Measurements from ENCODE around the gene LCAT. TPM values are rescaled to one million over a fixed set of nuclear protein-coding genes. Genes with fewer than 3 reads are reported as not detected.
"Not testable (repeated sequence)": the region's sequence is repeated elsewhere in the genome, so short reads cannot be mapped to it uniquely, and the experiment has no call there.

LCAT gene
- polyA plus RNA-seq, 3 donors from 2014 or later, result 0.14 to 1.3 TPM; not detected in 1

DNA sequence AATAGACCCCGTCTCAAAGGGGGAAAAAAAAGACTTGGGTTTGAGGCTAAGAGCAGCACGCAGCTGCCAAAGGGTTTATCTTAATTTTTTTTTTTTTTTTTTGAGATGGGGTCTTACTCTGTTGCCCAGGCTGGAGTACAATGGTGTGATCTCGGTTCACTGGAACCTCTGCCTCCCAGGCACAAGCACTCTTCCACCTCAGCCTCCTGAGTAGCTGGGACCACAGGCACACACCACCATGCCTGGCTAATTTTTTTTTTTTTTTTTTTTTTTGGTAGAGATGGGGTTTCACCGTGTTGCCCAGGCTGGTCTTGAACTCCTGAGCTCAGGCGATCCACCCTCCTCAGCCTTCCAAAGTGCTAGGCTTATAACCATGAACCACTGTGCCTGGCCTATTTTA is 6.2 kb downstream of the LCAT start:
- Mint-ChIP-seq H3K36me3 (peaks cover 0 to 15% (median 11%) of the 10 kb centered on the region in 3 donors), H3K4me3 (peak overlapping the region in 1 of 5 donors; percentile 100), H3K27me3 (ENCODE audit: low read depth in 3 of 3) (peaks cover 5 to 17% (median 16%) of the 10 kb centered on the region in 3 donors), H3K27ac (peak overlapping the region in 5 of 6 donors; percentile 36 to 98 (median 94)), H3K4me1 (peaks cover 49 to 57% of the 10 kb centered on the region in 2 donors)
- DNase-seq, H3K9me3 Mint-ChIP-seq: not testable (repeated sequence)

DNA sequence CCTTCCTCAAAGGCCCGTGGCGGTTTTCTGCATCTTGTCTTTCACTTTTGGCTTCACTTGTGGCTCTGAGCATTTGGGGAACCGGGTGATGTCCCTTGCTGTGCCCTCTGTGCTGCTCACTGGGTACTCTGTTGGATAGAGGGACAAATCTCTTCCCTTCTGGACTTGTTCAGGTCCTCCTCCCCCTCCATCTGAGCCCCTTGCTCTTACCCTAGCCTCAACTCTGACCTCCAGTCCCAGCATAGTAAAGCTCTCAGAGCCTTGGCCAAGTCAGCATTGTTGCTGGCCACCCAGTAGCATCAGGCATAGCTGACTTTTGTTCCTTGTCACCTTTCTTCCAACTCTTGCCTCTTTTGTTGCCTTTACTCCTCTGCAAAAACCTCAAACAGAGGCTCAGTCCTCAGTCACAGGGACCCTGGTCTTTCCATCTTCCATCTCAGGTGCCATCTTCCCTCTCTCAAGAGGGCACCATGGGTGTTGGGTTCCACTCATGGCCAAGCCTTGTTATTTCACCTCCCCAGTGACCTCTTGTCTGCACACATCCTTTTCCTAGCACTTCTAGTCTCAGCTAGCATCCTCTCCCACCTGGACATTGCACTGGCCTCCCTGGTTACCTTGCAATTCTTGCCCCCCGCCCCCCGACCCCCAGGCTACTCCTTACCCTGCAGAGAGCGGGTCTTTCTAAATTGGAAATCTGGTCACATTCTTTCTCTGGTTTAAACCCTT is 6.9 kb downstream of the LCAT start:
- H3K36me3 Mint-ChIP-seq, result peaks cover 0 to 15% (median 11%) of the 10 kb centered on the region in 3 donors
- H3K4me1 Mint-ChIP-seq, result peaks cover 49 to 55% of the 10 kb centered on the region in 2 donors
- no peaks in the 10 kb centered on the region for H3K9me3 Mint-ChIP-seq

DNA sequence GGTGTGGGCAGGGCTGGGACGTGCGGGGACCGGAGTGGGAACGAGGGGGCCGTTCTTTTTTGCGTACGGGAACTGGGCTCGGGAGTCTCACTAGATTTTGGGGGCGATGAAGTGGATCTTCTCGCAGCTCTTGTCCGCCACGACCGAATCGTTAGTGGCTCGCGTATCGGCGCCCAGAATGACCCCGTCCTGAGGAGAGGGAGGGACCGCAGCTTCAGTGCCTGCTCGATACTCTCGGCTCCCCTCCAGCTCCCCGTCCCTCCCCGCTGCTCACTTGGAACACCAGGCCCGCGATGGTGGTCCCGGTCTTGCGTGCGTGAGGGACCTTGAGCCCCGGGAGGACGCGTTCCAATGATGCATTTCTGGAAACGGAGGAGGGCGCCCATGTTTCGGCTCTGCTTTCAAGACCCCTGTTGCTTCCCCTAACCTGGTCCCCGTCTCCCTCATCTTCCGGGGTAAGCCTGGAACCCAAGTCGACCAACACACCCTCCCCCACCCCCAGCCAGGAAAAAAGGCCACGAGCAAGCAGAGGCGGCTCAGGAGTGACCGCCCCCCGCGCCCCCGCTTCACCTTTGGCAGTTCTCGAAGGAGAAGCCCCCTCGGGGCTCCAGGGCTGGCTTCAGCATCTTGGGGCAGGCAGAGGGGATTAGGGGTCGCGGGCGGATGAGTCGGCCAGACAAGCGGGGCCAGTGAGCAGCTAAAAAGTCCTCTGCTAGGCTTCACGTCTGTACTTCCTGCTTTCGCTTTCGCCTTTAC is 7.6 kb downstream of the LCAT start, which contains the start of gene PSMB10:
Gene PSMB10 (minus strand): TSS at position 727 of the 756 bp plus-strand sequence. CDS start 101 bp downstream, at position 626.
- Mint-ChIP-seq H3K27ac (peak within 1 kb of the TSS; percentile 91 to 99 (median 96)), H3K36me3 (peaks cover 0 to 15% (median 11%) of the 10 kb centered on the region in 3 donors), H3K4me3 (peak within 1 kb of the TSS; percentile 97 to 100 (median 99)), H3K4me1 (peaks cover 42 to 47% of the 10 kb centered on the region in 2 donors), H3K9me3 (no peaks in the 10 kb centered on the region), H3K27me3 (ENCODE audit: low read depth in 3 of 3) (peaks cover 5 to 16% (median 16%) of the 10 kb centered on the region in 3 donors)
- DNase-seq, result no peak

More for the DNA sequence above, 6.9 kb downstream of the LCAT start:
- peak overlapping the region; percentile 97 to 100 (median 99) for H3K4me3 Mint-ChIP-seq
- DNase-seq, result peak; percentile 81 to 82 (median 82)
- H3K27ac Mint-ChIP-seq, result peak overlapping the region; percentile 91 to 99 (median 96)
- H3K27me3 Mint-ChIP-seq (ENCODE audit: low read depth in 3 of 3), result peaks cover 5 to 17% (median 16%) of the 10 kb centered on the region in 3 donors

DNA sequence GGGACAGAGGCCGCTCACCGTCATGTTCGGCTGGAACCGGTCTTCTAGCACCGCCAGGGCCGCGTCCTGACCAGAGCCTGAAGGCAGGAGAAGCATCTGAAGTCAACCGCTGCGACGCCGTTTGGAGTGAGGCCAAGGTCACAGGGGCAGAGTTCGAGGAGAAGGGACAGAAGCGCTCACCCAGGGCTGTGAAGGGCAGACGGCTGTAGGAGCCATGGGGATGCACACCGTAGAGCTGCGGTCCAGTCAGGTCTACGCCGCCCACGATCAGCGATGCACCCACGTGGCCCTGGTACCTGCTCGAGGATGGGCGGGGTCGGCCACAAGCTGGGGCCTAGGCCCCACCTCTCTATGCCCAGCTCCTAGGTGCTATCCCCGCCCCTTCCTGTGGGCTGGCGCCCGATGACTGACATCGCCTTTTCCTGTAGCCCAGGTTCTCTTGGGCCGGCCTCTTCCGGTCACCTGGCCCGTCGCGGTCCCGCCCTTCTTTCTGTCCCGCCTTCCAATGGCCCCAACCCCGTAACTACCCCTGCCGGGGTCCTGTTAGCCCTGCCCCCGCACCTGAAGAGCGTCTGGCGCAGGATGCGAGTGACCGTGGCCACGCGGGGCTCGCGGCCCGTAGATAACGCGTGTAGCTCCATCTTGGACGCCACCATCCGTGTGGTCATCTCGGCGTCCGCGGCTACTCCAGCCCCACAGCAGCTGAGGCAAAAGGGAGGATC is 8.4 kb downstream of the LCAT start:
- Mint-ChIP-seq H3K27me3 (ENCODE audit: low read depth in 3 of 3) (peaks cover 6 to 17% (median 16%) of the 10 kb centered on the region in 3 donors), H3K36me3 (peaks cover 0 to 15% (median 11%) of the 10 kb centered on the region in 3 donors), H3K4me3 (peak overlapping the region; percentile 97 to 100 (median 99)), H3K27ac (peak overlapping the region; percentile 91 to 99 (median 96)), H3K9me3 (no peaks in the 10 kb centered on the region), H3K4me1 (peaks cover 41 to 46% of the 10 kb centered on the region in 2 donors)
- peak; percentile 89 to 92 (median 91) for DNase-seq

DNA sequence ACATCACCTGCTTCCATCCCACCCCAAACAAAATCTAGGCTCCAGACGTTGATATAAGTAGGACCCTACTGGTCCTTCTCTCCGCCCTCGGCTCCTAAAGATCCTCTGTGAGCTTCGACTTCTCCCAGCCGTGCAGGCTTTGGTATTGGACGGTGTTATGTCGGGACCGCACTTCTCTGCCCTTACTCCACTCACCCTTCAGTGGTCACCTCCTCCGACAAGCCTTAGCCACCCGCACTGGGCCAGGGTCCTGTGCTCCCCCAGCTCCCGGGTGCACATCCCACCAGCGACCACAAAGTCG is 8.9 kb downstream of the LCAT start:
- Mint-ChIP-seq H3K27ac (peak overlapping the region; percentile 91 to 99 (median 96)), H3K27me3 (ENCODE audit: low read depth in 3 of 3) (peaks cover 6 to 18% (median 16%) of the 10 kb centered on the region in 3 donors), H3K9me3 (no peaks in the 10 kb centered on the region)

DNA sequence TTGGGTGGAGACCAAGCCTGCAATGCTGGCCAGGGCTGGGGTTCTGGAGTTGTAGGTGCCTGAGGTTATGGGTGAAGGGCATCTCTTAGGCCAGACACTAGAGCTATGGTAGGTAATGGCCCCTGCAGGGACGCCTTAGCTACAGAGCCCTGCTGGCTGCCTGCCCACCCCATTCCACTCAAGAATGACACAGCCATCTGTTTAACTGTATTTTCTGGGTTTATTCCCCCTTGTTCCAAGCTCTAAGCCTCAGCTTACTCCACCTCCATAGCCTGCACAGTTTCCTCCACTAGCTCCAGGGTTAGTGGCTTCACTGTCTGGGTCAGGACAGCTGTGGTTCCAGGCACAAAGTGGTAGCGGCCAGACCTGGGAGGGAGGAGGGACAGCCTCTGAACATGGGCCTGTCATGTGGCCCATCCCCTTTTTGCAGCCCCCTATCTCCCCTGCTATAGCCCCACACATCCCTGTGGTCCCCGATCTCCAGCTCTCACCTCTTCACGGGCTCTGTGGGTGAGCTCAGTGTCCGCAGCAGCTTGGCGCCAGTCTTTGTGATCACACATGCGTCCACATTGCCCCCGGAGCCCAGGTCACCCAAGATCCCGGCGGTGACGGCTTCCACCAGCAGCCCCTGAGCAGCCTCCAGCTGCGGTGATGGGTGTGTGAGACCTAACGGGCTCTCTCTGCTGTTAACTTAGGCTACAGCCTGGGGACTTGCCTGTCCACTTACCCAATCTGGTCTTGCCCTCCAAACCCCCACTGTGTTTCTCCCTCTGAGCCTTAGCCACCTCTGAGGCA is 9.4 kb downstream of the LCAT start:
- DNase-seq, result no peak
- H3K36me3 Mint-ChIP-seq, result peaks cover 0 to 15% (median 11%) of the 10 kb centered on the region in 3 donors
- no peaks in the 10 kb centered on the region for H3K9me3 Mint-ChIP-seq
- peak overlapping the region; percentile 91 to 99 (median 96) for H3K27ac Mint-ChIP-seq
- peaks cover 6 to 18% (median 12%) of the 10 kb centered on the region in 3 donors for H3K27me3 Mint-ChIP-seq (ENCODE audit: low read depth in 3 of 3)
- peaks cover 32 to 35% of the 10 kb centered on the region in 2 donors for H3K4me1 Mint-ChIP-seq
- peak overlapping the region; percentile 24 to 99 (median 98) for H3K4me3 Mint-ChIP-seq

More for the DNA sequence above, 8.9 kb downstream of the LCAT start:
- Mint-ChIP-seq H3K36me3 (peaks cover 0 to 15% (median 11%) of the 10 kb centered on the region in 3 donors), H3K4me1 (peaks cover 35 to 41% of the 10 kb centered on the region in 2 donors), H3K4me3 (peak overlapping the region; percentile 97 to 100 (median 99))
- DNase-seq, result no peak

DNA sequence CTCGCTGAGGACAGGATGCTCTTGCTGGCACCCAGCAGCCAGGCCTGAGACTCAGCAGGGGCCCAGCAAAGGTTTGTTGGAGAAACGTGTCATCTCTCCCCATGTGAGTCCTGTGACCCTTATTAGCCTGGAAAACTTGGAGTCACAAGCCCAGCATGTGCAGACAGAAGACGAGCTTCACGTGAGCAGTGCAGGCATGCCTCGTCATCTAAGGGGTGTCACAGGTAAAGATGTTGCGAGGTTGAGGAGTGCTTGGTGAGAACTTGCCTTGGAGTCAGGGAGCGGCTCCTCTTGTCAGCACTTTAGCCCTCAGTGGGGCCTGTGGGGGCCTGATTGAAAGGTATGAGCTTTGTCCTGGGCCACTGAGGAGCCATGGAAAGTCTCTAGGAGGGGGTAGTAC is 10.1 kb downstream of the LCAT start:
- no peak for DNase-seq
- Mint-ChIP-seq H3K27ac (peak overlapping the region; percentile 19 to 98 (median 44)), H3K4me3 (peak overlapping the region; percentile 6 to 50 (median 32)), H3K36me3 (peaks cover 0 to 15% (median 11%) of the 10 kb centered on the region in 3 donors), H3K4me1 (peaks cover 32 to 35% of the 10 kb centered on the region in 2 donors), H3K9me3 (no peaks in the 10 kb centered on the region), H3K27me3 (ENCODE audit: low read depth in 3 of 3) (peaks cover 6 to 18% (median 12%) of the 10 kb centered on the region in 3 donors)

DNA sequence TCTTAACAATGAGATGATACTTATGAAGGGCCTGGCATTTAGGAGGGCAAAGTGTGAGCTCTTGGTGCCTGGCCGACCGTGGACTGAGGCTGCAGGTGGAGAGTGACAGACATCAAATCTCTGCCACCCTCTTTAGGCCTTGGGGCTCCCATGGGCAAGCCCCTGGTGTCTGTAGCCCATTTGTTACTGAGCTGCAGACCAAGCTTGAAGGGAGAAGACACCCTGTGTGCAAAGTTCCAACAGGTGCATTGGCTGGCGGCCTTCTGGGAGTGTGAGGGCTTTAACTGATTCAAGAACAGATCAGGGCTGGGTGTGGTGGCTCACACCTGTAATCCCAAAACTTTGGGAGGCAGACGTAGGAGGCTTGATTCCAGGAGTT is 11.5 kb downstream of the LCAT start:
- no peaks in the 10 kb centered on the region for H3K9me3 Mint-ChIP-seq
- H3K4me3 Mint-ChIP-seq, result no peak overlapping the region
- peaks cover 32 to 33% of the 10 kb centered on the region in 2 donors for H3K4me1 Mint-ChIP-seq
- H3K27ac Mint-ChIP-seq, result peak overlapping the region in 2 of 6 donors; percentile 18 to 46
- H3K36me3 Mint-ChIP-seq, result peaks cover 0 to 15% (median 11%) of the 10 kb centered on the region in 3 donors
- no peak for DNase-seq
- H3K27me3 Mint-ChIP-seq (ENCODE audit: low read depth in 3 of 3), result peaks cover 6 to 18% (median 12%) of the 10 kb centered on the region in 3 donors

DNA sequence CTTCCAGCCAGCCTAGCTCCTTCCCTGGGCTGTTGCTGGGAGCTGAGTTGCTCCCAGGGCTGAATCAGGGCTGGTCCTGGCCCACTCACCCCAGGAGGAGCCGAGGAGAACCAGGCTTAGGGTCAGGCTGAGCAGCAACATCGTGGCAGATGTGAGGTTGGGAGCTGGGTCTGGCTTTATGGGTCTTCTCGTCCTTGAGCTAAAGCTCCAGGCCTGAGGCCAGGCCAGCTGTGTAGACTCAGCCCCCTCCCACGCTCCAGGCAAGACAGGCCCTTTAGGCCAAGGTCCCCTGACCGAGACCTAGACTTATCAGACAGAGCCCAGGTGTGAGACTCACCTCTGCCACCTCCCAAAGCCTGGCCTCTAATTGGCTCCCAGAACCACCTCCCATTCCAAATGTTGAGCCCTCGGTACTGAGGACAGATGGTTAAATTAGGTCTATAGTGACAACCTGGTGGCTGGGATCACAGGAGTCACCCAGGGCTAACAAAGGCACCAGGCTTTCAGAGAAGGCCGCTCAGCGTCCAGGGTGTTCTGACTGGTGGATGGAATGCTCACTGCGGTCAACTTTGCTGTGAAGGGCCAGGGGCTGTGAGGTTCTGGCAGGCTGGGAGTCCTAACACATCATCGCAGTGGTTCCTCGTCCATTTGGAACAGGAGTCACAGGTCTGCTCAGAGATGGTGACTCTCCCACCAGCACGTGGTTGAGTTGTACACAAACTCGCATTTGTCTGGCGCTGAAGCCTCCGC is 12.0 kb downstream of the LCAT start, which contains the start of gene CTRL:
Gene CTRL (minus strand): TSS at position 151 of the 750 bp plus-strand sequence. CDS start 10 bp downstream, at position 141.
- peak within 1 kb of the TSS in 3 of 6 donors; percentile 39 to 61 (median 46) for H3K27ac Mint-ChIP-seq
- no peak within 1 kb of the TSS for H3K4me3 Mint-ChIP-seq
- no peak for DNase-seq
- H3K36me3 Mint-ChIP-seq, result peaks cover 0 to 15% (median 11%) of the 10 kb centered on the region in 3 donors
- H3K27me3 Mint-ChIP-seq (ENCODE audit: low read depth in 3 of 3), result peaks cover 6 to 18% (median 9%) of the 10 kb centered on the region in 3 donors
- peaks cover 26 to 28% of the 10 kb centered on the region in 2 donors for H3K4me1 Mint-ChIP-seq
- no peaks in the 10 kb centered on the region for H3K9me3 Mint-ChIP-seq

DNA sequence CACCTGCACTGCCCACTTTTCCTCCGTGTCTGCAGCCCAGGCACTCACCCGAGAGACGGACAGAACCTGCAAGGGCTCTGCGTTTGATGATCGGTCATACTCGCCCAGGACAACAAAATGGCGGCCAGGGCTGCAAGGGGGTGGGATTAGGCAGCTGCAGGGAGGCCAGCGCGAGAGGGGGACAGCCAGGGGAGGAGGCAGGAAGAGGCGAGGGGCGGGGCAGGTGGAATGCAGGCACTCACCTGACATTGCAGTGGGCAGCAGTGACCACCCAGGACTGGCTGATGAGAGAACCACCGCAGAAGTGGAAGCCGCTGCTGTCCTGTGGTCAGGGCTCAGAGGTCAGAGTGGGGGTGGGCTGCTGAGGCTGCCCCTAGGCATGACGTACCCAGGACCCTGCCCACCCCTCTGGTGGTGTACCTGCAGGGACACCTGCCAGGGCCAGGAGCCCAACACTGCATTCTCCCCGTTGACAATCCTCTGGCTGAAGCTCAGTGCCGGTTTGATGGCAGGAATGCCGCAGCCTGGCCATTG is 13.2 kb downstream of the LCAT start:
- Mint-ChIP-seq H3K36me3 (peaks cover 0 to 10% (median 9%) of the 10 kb centered on the region in 3 donors), H3K27me3 (ENCODE audit: low read depth in 3 of 3) (peaks cover 1 to 10% (median 4%) of the 10 kb centered on the region in 3 donors), H3K4me1 (peaks cover 23 to 24% of the 10 kb centered on the region in 2 donors), H3K27ac (peak overlapping the region in 1 of 6 donors; percentile 64), H3K9me3 (no peaks in the 10 kb centered on the region), H3K4me3 (no peak overlapping the region)
- DNase-seq, result no peak

DNA sequence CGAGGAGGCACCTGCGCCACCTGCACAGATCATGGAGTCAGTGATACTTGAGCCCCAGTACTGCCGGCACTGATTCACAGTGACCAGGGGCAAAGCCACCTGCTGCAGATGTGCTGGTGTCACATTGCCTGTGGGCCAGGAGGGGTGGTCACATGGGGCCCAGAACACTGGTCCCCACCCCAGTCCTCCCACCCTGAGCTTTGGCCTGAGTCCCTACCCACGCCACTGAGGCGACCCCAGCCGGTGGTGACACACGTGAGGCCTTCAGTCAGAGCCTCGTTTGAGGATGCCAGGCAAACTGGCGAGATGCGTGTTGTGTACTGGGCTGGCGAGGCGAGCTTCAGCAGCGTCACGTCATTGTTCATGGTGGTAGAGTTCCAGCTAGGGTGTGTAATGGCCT is 13.7 kb downstream of the LCAT start:
- H3K9me3 Mint-ChIP-seq, result no peaks in the 10 kb centered on the region
- peaks cover 0 to 5% (median 4%) of the 10 kb centered on the region in 3 donors for H3K36me3 Mint-ChIP-seq
- H3K27ac Mint-ChIP-seq, result peak overlapping the region in 1 of 6 donors; percentile 64
- no peak for DNase-seq
- no peak overlapping the region for H3K4me3 Mint-ChIP-seq
- peaks cover 0 to 9% (median 3%) of the 10 kb centered on the region in 3 donors for H3K27me3 Mint-ChIP-seq (ENCODE audit: low read depth in 3 of 3)
- H3K4me1 Mint-ChIP-seq, result peaks cover 18 to 19% of the 10 kb centered on the region in 2 donors

All from immature natural killer cell (primary cell).